Measurements from ENCODE around the gene S100A12.
"Not testable (repeated sequence)": the region's sequence is repeated elsewhere in the genome, so short reads cannot be mapped to it uniquely, and the experiment has no call there.

The S100A12 gene

DNA sequence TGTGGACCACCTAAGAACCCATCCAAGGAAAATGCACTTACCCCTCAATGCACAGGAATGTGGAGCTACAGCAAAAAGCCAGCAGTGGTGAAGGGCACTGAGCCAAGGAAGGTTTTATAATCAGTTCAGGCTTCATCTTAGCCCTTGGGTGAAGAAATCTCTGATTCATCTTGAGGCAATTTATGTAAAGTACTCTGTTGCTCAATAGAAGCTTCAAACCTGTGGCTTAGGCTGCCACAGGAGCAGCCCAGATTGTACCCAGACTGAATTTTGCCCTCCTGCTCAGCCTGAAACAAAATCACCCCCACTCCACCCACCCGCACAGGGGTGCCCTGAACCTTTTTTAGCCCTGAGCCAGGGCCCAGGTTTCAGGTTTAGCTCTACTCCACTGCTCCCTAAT is at the start of gene S100A12:
Gene S100A12 (minus strand): TSS at position 111 of the 400 bp plus-strand sequence. CDS start 1,029 bp downstream, outside the sequence.
- DNase-seq, result no peak

DNA sequence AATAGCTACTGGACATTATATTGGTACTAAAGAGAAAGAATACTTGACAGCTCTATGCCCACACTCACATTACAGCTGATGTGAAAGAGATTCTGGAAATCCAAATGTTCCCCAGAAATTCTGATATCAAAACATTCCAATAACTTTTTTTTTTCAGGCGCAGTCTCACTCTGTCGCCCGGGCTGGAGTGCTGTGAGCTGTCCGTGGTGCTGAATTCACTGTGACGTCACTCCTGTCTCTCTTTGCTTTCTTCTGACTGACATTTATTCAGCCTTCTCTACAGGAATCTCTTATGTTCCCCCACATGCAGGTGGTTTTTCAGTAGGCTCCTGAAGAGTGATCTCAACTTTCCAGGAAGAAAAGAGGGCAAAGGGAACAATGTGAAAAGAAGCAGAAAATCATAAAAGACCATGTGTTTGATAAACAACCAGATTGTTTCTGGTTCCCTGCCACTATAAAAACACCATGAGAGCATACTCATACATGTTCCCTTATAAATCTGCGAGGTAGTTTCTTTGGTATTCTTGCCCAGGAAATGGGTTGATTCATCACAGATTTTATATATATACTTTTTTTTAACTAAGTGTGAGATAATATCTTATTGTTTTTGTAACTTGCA is 47.1 kb upstream of the S100A12 start:
- DNase-seq, result no peak

DNA sequence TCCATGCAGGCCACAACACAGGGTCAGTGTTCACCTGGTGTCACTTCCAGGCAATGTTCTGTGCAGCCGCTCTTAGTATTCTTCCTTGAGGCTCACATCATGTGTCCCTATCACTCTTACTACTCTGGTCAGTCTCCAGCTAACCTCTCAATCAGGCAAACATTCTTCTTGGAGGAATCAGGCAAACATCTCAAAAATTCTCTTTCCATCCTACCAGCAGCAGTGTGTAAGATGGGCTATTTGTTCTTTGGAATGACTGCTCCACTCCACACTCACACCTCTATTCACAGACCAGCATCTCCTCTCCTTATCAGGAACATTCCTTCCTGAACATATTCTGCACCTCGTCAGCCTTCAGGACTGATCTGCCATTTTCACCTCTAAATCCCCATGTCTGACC is 44.9 kb upstream of the S100A12 start:
- no peak for DNase-seq

DNA sequence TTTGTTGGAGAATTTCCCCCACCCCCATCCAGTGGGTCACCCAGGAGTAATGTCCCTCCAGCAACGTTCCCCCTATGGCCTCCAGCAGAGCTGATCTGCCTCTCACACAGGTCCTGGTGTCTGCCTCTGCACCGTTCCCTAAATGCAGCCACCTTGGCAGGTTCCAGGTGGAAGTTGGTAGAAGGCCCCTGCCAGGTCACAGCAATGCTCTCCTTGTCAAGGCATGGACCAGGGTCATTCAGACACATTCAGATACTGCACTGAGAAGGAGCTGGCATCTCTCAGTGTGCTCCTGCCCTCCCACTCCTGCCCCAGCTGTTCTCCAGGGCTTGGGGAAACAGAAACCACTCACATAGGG is 44.0 kb upstream of the S100A12 start:
- not testable (repeated sequence) for DNase-seq

DNA sequence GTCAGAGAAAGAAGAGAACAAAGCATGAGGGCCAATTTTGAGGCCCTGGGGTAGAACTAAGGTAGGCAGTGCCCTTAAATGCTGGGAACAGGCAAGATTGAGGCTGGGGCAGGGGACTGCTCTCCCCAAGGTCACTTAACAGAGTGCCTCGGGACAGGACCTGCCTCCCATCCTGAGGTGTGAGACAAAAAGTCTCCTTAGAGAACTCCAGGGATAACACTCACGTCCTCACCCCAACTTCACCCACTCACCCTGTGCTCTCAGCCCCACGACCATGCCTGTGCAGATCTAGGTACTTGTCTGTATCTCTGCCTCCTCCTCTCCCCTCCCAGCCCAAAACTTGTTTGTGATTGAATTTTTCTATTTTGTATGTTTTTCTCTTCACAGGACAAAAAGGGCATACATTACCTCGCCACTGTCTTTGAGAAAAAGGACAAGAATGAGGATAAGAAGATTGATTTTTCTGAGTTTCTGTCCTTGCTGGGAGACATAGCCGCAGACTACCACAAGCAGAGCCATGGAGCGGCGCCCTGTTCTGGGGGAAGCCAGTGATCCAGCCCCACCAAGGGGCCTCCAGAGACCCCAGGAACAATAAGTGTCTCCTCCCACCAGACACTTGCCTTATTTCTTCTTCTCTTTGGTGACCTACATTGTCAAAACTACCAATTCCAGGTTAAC is 43.5 kb upstream of the S100A12 start:
- DNase-seq, result not testable (repeated sequence)

DNA sequence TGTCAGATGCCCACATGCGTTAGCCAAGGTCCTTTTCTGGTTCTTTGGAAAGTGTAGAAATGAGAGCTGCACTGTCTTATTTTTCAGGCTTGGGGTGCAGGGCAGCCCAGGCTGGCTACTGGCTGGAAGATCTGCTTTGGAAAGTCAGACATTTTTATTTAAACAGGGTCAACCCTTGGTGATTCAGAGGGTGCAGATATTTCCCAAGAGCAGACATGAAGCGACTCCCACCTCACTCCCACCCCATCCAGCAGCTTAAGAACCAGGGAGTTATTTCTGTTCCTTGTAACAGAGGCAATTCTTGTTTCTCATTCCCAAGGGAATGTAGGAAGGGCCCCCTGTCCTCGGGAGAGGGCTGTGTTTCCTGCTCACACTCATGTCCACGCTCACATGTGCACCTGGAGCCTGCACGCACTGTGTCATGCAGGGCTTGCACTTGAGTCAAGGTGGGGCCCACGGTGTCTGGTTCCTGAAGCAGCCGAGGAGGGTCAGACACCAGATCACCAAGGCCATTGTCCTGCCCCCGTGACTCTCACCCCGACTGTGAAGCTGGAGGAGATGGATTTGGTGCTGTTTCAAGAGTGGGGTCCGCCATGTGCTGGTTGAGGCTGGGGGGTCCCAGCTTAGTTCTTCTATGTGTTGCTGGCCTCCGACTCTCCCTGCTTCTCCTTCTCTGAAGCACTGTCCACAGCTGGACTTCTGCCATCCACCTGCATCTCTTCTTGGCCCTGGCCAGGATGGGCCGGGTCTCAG is 41.9 kb upstream of the S100A12 start:
- no peak for DNase-seq

DNA sequence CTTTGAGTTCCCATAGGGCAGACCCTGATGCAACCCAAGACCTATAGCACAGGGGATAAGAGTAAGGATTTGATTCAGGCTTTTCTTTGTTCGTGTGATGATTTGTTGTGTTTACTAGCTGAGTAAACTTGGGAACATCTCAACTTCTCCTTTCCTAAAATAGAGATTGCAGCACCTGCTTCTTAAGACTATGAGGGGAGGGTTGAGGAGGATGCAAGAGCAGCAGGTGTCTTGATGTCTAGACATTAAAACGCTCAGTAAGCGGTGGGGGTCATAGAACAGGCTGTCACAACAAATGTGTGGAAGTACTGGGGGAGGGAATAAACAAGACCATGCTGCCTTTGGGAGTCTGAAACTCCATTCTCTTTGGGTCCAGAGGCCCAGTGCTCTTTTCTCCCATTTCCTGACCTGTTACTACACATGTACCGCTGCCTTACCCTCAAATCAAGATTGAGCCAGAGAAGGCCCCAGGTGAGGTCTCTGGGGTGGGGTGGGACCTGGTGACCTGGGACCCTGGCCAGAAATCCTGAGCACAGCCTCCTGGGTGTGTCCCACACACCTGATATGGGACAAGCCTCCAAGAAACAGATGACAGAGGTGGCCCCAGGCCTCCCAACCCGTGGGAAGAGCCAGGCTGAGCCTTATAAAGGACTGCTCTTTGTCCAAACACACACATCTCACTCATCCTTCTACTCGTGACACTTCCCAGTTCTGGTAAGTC is 40.6 kb upstream of the S100A12 start, which contains the start of gene S100A7A:
Gene S100A7A (plus strand): TSS at position 671 of the 721 bp plus-strand sequence. CDS start 1,563 bp downstream, outside the sequence.
- DNase-seq, result no peak

DNA sequence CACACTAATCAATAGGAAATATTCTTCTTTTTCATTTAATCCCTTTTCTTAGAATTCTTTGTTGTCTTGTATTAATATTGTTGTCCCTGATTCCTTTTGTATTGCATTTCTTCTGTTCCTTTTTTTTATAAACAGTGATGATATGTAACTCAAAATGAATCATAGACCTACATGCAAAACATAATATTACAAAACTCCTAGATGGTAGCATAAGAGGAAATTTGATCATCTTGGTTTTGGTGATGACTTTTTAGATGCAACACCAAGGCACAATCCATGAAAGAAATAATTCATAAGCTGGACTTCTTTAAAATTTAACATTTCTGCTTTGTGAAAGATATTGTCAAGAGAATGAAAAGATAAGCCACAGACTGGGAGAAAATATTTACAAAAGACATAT is 38.5 kb upstream of the S100A12 start:
- not testable (repeated sequence) for DNase-seq

DNA sequence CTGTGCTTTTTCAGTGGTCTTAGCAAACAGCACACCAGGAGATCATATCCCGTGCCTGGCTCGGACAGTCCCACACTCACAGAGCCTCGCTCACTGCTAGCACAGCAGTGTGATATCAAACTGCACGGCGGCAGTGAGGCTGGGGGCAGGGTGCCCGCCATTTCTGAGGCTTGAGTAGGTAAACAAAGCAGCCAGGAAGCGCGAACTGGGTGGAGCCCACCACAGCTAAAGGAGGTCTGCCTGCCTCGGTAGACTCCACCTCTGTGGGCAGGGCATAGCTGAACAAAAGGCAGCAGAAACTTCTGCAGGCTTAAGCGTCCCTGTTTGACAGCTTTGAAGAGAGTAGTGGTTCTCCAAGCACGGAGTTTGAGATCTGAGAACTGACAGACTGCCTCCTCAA is 31.9 kb upstream of the S100A12 start:
- DNase-seq, result not testable (repeated sequence)

DNA sequence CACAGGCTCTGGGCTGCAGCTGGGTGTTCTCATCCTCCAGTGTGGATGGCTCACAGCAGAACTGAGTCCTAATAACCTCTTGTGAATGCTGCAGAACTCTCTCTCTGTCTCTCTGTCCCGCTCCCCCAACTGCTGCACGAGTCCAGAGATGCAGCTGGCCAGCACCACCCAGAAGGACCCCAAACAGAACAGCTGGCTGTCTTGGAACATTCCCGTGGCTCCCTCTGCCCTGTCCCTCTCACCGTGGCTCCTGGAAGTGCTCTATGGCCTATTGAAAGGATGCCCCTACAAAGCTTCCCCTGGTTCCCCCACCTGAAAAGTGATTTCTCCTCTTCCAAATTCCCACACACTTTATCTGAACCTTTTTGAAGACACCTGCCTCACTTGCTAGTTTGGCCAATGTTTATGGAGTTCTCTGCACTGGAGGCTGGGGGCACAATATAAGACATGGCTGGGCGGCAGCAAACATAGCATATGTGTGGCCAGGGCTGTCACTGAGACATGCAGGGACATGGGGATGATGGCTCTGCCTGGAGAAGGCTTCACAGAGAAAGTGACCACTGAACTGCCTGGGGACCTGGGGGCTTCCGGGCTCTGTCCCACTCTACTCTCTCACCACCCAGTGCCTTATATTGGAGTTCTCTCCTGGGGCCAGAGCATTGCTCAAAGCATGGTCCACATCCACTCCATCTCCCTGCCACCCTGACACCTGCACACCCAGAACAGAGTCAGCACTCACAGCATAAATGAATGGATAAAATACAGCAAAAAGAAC is 30.6 kb upstream of the S100A12 start:
- not testable (repeated sequence) for DNase-seq

DNA sequence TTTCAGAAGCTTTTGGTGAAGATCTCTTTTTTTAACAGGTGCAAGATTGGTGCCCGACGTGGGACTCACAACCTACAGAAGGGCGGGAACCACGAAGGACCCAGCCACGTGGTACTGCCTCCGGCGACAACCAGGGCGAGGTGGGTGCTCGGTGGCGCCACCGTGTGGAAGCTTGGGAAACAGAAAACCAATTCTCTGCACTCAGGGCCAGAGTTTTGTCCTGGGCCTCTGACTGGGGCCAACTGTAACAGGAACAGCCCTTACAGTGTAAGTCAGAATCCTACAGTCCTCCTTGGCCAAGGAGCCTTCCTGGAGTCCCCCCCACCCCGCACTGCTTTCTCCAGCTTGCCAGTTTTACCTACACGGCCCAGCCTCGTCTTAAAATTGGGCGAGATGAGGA is 29.3 kb upstream of the S100A12 start:
- no peak for DNase-seq

DNA sequence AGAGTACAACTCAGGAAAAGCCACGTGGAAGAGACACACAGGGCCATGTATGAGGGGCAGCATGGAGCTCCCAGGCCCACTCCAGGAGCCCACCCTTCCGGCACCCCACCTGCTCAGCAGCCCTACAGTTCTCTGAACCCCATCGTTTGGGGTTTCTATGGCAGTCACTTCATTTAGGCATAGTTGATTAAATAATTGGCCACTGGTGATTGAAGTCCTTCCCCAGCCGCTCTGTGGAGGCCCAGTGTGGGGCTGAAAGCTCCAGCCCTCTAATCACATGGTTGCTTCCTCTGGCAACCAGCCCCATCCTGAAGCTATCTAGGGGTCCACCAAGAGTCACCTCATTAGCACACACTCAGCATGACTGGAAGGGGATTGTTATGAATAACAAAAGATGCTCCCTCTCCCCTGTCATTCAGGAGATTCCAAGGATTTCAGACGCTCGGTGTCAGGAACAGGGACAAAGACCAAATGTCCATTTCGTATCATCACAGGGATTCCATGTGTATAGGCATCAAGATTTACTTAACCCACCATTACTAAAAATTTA is 28.7 kb upstream of the S100A12 start:
- no peak for DNase-seq

DNA sequence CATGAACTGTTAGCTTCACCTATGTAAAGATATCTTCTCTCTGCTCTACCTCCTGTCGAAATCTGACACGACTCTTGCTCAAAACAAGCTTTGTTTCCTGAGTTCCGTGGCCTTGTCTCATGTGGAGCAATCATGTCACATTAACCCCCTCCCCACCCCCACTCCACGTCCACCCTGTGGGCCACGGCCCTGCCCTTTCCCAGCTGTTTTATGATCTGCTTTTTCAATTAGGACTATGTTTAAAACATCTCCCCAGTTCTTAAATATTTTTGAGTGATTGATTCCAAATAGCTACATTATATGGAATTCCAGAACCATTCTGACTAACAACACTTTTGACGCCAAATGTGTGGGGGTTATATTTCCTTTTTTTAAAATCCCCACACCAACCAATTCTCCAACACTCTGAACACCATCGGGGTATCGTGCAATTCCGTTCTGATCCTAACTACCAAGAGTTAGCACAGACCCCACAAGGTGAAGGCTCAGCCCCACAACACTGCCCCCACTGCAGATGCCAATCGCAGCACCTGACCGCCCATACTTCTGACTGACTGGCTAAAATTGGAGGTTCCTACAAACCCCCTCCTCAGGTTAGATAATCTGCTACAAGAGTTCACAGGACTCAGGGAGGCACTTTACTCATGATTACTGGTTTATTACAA is 28.1 kb upstream of the S100A12 start:
- no peak for DNase-seq

DNA sequence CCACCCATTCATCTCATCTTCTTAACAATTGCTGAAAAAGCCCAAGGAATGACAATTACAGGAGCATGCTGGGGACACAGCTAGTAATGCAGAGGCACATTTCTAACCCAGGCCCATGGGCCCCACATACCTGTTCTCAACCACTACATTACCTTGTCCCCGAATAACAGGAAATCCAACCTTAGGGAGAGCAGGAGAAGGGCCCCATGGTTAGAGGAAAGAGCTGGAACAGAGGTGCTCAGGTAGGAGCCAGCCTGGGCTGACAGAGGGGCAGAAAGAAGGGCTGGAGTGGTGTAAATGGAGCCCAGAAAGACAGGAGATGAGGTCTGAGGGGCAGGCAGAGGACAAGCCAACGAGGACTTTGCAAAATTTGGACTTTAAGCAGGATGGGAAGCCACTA is 26.8 kb upstream of the S100A12 start:
- DNase-seq, result no peak

DNA sequence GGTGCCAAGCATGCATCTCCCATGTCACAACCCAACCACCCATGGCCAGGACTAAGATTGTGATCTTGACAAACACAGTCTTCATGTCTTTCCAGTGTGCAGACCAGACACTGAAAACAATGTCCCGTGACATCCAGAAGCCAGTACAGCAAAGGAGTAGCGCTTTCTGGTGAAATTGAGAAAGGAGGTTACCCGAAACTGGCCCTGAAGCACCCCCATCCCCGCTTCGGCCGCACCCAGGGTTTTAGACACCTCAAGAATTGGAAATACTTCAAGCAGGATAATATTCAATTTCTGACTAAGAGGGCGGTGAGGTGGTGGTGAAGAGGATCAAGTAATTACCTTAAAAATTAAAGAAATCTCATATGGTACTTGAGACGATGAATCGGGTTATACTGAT is 26.0 kb upstream of the S100A12 start:
- no peak for DNase-seq

DNA sequence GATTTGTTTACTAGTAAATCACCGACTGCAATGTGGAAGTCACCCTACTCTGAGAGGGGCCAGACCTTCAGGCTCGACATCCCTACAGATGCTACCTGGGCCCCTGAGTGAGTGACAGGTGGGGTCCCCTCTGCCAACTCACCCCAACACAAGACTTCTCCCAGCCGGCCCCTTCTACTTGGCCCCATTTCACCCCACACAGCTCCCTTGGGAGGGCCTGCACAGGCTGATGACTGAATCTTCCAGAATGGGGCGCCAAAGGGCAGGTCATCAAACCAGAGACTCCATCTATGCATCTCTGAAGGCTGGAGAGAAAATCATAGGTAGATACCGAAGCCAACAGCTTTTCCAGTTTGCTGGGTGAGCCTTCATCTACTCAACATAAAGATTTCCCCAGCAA is 24.8 kb upstream of the S100A12 start:
- no peak for DNase-seq

DNA sequence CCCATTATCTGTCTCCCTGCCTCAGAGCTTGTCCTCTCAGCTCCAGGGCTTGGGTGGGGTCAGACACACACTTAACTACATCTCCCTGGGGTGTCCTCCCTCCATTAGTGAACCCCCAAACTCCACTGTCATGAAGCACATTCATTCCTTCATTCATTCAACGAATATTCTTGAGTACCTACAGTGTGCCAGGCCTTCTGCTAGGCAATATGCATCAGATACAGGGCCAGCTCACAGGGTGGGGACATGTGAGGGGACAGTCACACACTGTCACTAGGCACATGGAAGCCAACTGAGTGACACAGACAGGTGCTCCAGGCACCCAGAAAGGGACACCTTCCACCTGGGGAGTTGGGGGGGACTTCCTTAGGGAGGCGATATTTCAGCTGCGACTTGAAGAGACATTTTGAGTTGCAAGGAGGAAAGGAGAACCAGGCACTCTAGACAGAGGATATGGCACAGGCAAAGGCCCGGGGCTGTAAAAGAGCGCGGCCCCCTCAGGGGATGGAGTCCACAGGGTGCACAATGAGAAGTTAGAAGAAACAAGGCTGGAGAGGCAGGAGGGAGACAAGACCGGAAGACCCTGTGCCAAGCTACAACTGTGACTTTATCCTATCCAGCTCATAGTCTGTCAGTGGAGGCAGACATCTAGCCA is 24.1 kb upstream of the S100A12 start:
- no peak for DNase-seq

DNA sequence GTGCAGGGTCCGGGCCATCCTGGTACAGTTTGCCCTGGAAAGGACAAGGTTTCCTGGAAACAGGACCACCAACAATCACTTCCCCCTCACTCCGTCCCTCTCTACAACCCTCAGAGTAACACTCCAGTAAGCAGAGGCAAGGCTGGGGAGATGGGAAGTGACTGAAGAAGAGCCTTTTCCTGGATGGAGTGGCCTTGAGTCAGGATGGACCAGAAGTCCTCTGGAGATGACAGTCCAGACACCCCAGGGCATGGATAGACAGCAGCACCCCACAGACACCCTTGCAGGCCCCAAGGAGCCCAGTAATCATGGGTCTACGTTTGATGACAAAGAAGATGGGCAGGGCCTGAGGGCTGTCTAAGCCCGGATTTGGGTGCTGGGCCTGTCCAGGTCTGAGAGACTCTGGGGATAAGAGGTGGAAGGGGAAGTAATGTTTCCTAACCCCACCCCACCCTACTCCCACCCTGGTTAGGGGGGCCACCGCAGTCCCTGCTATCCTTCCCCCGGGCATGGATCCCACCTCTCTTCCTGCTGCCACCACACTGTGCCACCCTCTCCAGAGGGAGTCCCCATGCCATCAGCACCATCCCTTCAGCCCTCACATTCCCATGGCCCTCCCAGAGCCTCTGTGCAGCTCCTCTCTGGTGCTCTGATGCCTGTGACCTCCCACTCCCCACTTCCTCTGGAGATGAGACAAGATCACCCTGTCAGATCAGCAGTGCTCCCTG is 22.7 kb upstream of the S100A12 start:
- no peak for DNase-seq

DNA sequence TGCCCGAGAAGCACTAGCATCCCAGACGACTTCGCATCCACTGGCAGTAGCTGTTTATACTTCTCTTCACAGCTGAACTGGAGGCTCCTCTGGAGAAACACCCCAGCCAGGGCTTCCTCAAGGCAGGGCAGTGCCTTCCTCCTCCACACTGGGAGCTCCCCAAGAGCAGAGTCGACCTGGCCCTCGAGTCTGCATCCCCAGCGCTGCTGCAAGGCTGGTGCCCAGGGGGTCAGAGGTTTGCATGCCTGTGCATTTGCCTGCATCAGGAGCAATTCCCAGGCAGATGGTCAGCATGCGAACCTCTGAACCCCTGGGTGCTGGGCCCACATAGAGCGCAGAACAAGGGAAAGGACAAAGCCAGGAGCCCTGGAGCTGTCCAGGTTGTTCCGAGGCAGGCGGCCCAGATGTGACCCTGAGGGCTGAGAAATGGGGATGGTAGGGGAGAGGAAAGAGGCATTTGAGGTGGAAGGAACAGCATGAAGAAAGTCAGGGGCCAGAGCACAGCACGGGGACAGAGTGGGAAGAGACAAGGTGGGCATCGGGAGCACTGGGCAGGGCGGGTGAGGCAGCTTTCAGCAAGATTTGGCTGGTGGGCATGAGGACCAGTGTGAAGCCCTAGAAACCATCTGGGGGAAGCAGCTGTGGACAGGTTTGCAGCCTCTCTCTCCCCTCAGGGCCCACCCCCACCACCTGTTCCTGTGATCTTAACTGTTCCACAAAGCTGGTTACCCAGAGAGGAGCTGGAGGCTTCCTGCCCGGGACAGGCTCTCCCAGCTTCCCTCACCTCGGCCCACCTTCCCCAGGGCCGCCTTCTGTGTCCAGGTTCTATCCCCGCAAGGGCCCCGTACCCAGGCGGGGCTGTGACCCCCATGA is 21.9 kb upstream of the S100A12 start:
- DNase-seq, result no peak

Data from cortex of kidney (tissue), 1 donor.